K562 (cell line): ENCODE results near the gene PRDM11. TPM values are rescaled to one million over a fixed set of nuclear protein-coding genes. Genes with fewer than 3 reads are reported as not detected.

Experiments used
- ATAC-seq: fragments of 200-7000 bp; cut with Tn5 transposase; 3 replicates; pipeline ENCODE4 v1.9.1; 2020; ENCODE audit warnings: moderate library complexity
- BruUV-seq: library from RNA; stranded (reverse); fragments of 400-500 nt; replicated peaks from 2 replicates; lab custom pipeline; 2021; lab: Mats Ljungman, UMichigan
- CTCF ChIA-PET: fragments of 300-600 bp; formaldehyde crosslinking; extraction: SDS; loops from one replicate; lab custom pipeline; 2021; ENCODE audit warnings: low intra/inter-chr PET ratio; lab: Yijun Ruan, JAX
- POLR2A ChIA-PET: fragments of 300-600, 350-650 bp; sonication (Branson Sonifier 250); formaldehyde crosslinking; extraction: SDS; loops from one replicate; lab custom pipeline; 2021; ENCODE audit warnings: antibody characterized with exemption, inconsistent platforms; lab: Yijun Ruan, JAX
- DNase-seq, 4 experiments: peaks; one replicate each; pipeline versions ENCODE4 v3.0.0 to v3.0.0-alpha.2; 2011 to 2018; ENCODE audit warnings: low spot score in 3 of 4, mixed read lengths in 3 of 4; ENCODE audit errors: extremely low read depth in 1 of 4
- FAIRE-seq: peaks from 2 replicates; lab custom pipeline; 2011; peaks lifted over from hg19 to GRCh38; lab: Jason Lieb, UNC
- H2AFZ ChIP-seq: 2 replicates; pipeline ENCODE4 v1.6.0; 2011; ENCODE audit warnings: low read depth, low read length, control low read depth, inconsistent platforms
- H3K27ac ChIP-seq: fragments of 200-600 bp; 3 replicates; pipeline ENCODE4 v1.8.0; 2011; ENCODE audit warnings: low read depth, mild to moderate bottlenecking, control low read depth, inconsistent platforms, low read length, moderate library complexity, mixed read lengths; ENCODE audit errors: extremely low read depth
- H3K27me3 ChIP-seq, 2 experiments: fragments of 300-600 bp in 1 of 2; 2 replicates in 1 of 2; 3 replicates in 1 of 2; pipeline versions ENCODE4 v1.6.0 to v1.8.0; 2011; ENCODE audit warnings: inconsistent platforms in 2 of 2, low read length in 2 of 2, mild to moderate bottlenecking in 1 of 2, mixed read lengths in 1 of 2, moderate library complexity in 1 of 2; ENCODE audit not compliant: control insufficient read depth in 2 of 2, insufficient read depth in 2 of 2
- H3K36me3 ChIP-seq: fragments of 300-600 bp; 3 replicates; pipeline ENCODE4 v1.8.0; 2011; ENCODE audit warnings: mild to moderate bottlenecking, low read length, inconsistent platforms; ENCODE audit not compliant: control insufficient read depth, insufficient read depth
- H3K4me1 ChIP-seq, 2 experiments: fragments of 200-600 bp in 1 of 2; replicated peaks in 1 of 2; 2 replicates in 1 of 2; 3 replicates in 1 of 2; pipeline versions ENCODE4 v1.5.1 to v1.8.0; 2011; ENCODE audit warnings: inconsistent platforms in 2 of 2, low read length in 2 of 2, mild to moderate bottlenecking in 1 of 2, mixed read lengths in 1 of 2, moderate library complexity in 1 of 2; ENCODE audit not compliant: control insufficient read depth in 2 of 2, insufficient read depth in 2 of 2
- H3K4me2 ChIP-seq: 2 replicates; pipeline ENCODE4 v1.6.1; 2011; ENCODE audit warnings: low read length, control low read depth, inconsistent platforms, mixed read lengths; ENCODE audit not compliant: insufficient read depth
- H3K4me3 ChIP-seq: fragments of 200-600 bp; sonication (generic), shearing (Covaris generic); 2 replicates; pipeline ENCODE4 v1.5.1; 2016; ENCODE audit warnings: control low read depth, inconsistent platforms
- H3K79me2 ChIP-seq: fragments of 200-600 bp; 3 replicates; pipeline ENCODE4 v1.8.0; 2011; ENCODE audit warnings: low read length, inconsistent platforms; ENCODE audit not compliant: control insufficient read depth, insufficient read depth
- H3K9ac ChIP-seq, 2 experiments: 2 replicates each; pipeline versions ENCODE4 v1.6.0 to v1.6.1; 2011; ENCODE audit warnings: low read depth in 2 of 2, low read length in 2 of 2, control low read depth in 1 of 2, inconsistent platforms in 1 of 2, mild to moderate bottlenecking in 1 of 2, mixed read lengths in 1 of 2; ENCODE audit not compliant: insufficient read depth in 1 of 2
- H3K9me1 ChIP-seq: one replicate; pipeline ENCODE4 v1.6.0; 2011; ENCODE audit warnings: inconsistent platforms, mild to moderate bottlenecking, low read length, moderate library complexity; ENCODE audit not compliant: control insufficient read depth, insufficient read depth
- H3K9me3 ChIP-seq: replicated peaks from 2 replicates; pipeline ENCODE4 v1.5.1; 2011; ENCODE audit warnings: low read depth, low read length, inconsistent platforms; ENCODE audit not compliant: control insufficient read depth, insufficient read depth
- H4K20me1 ChIP-seq: replicated peaks from 2 replicates; pipeline ENCODE4 v1.6.1; 2011; ENCODE audit warnings: low read length, inconsistent platforms, mixed read lengths; ENCODE audit not compliant: control insufficient read depth, insufficient read depth
- AFF1 ChIP-seq, 2 experiments: fragments of 450-650 bp; IDR thresholded peaks; 2 replicates each; pipeline ENCODE4 v1.6.1; 2018; ENCODE audit warnings: mild to moderate bottlenecking in 2 of 2, low read depth in 1 of 2; ENCODE audit not compliant: partially characterized antibody in 2 of 2
- FIP1L1 ChIP-seq: fragments of 200-400 bp; formaldehyde crosslinking; IDR thresholded peaks from 2 replicates; pipeline ENCODE4 v1.6.1; 2018; ENCODE audit warnings: mild to moderate bottlenecking, low read depth, low read length; ENCODE audit not compliant: poor library complexity, severe bottlenecking
- GABPB2 ChIP-seq: fragments of 250-450 bp; sonication (Bioruptor Pico); conservative IDR thresholded peaks from 2 replicates; pipeline ENCODE4 v1.5.1; 2021; ENCODE audit warnings: mild to moderate bottlenecking
- MTA2 ChIP-seq: fragments of 450-650 bp; IDR thresholded peaks from 2 replicates; pipeline ENCODE4 v1.6.1; 2016; ENCODE audit warnings: low read depth
- NRF1 ChIP-seq, 2 experiments: fragments of 450-650 bp; IDR thresholded peaks in 1 of 2; conservative IDR thresholded peaks in 1 of 2; 2 replicates each; pipeline ENCODE4 v1.6.1; 2014; ENCODE audit warnings: mild to moderate bottlenecking in 2 of 2
- RBM39 ChIP-seq: fragments of 200-400 bp; formaldehyde crosslinking; optimal IDR thresholded peaks from 2 replicates; pipeline ENCODE3; 2018; ENCODE audit warnings: low read depth, low read length
- in situ Hi-C: fragments of 300-500 bp; cut with MboI; formaldehyde crosslinking; loops from 4 replicates; pipeline ENCODE4 v1.15.0; 2018; ENCODE audit warnings: inconsistent platforms, mixed read lengths
- intact Hi-C: fragments of 100-400 bp; cut with micrococcal nuclease; formaldehyde crosslinking; loops from 2 replicates; pipeline ENCODE4 v1.14.2; 2022
- polyA plus RNA-seq, 8 experiments: library from polyadenylated mRNA; depleted of rRNA in 4 of 8; stranded (reverse) in 5 of 8; unstranded in 3 of 8; fragments of >200 nt; fragmentation: Nextera tagmentation in 2 of 8; fragmentation: Illumina TruSeq in 1 of 8; extraction: Ambion mirVana in 2 of 8; extraction: Trizol in 1 of 8; gene quantifications; 2 replicates each; pipeline versions ENCODE4 v1.2.1 to v1.2.3, GENCODE V29; 2011 to 2014; ENCODE audit warnings: inconsistent platforms in 1 of 8, missing spikeins in 1 of 8
- total RNA-seq, 7 experiments: library from RNA; depleted of rRNA in 6 of 7; stranded (reverse); fragments of >200 nt in 6 of 7; fragmentation: Illumina TruSeq in 2 of 7; extraction: Trizol in 2 of 7; gene quantifications; 2 replicates each; pipeline versions ENCODE4 v1.2.1 to v1.2.3, GENCODE V29; 2011 to 2021; ENCODE audit warnings: low replicate concordance in 1 of 7

Gene PRDM11
- total and polyA plus RNA-seq, 9 of the 15 experiments (the other 6 are each of a cell fraction or from before 2014, with no cell fraction given): 0.01 to 1.1 (median 0.29) TPM

- Histone ChIP-seq H3K36me3 (no peaks in the 10 kb centered on the region), H2AFZ (no peak overlapping the region), H3K9me1 (no peaks in the 10 kb centered on the region), H3K27me3 (no peaks in the 10 kb centered on the region; a peak in 1 of 5 replicates), H3K9ac (no peak overlapping the region), H4K20me1 (no peaks in the 10 kb centered on the region), H3K4me3 (no peak overlapping the region), H3K4me2 (no peak overlapping the region), H3K4me1 (no peaks in the 10 kb centered on the region), H3K9me3 (no peaks in the 10 kb centered on the region), H3K79me2 (no peaks in the 10 kb centered on the region), H3K27ac (no peak overlapping the region)
- ChIA-PET CTCF (no interaction called here), POLR2A (no interaction called here)
- intact Hi-C loops: no loop called here
- FAIRE-seq: no peak
- DNase-seq: no peak
- BruUV-seq: no TSS peak
- in situ Hi-C loops: no loop called here
- TF ChIP-seq FIP1L1 (no peak), GABPB2 (CRISPR knock-in tag) (no peak), RBM39 (no peak), NRF1 (conservative IDR thresholded peaks at IDR 0.05 in 1 of 2, IDR thresholded peaks at IDR 0.05 in 1 of 2) (no peak), MTA2 (no peak), AFF1 (IDR thresholded peaks at IDR 0.05; ENCODE audit: low read depth in 1 of 2, partially characterized antibody in 2 of 2) (no peak)
- no peak for ATAC-seq
Measured at GRCh38 chr11:45269678-45270077, 123.2 kb downstream of the PRDM11 start.
